ENCODE data around the gene UBASH3B.

GRCh38 chr11:122789907-122790306 is 134.4 kb downstream of the UBASH3B start:
- TF ChIP-seq POLR2AphosphoS5 (IDR thresholded peaks at IDR 0.05; ENCODE audit: low read depth) (no peak), CTCF (IDR thresholded peaks at IDR 0.05; ENCODE audit: insufficient read depth, low read length) (no peak), GABPA (IDR thresholded peaks at IDR 0.05; ENCODE audit: low read depth) (no peak), REST (IDR thresholded peaks at IDR 0.05; ENCODE audit: insufficient replicate concordance, low read depth) (no peak)

Measured in HL-60 (cell line).